ENCODE data around the gene THEM5. TPM values are rescaled to one million over a fixed set of nuclear protein-coding genes. Genes with fewer than 3 reads are reported as not detected.

The THEM5 gene
- total RNA-seq, 4 donors from 2014 or later = not detected

GRCh38 chr1:151840421-151840820, 13.1 kb downstream of the THEM5 start:
- DNase-seq = no peak
- no peak for TF ChIP-seq POLR2A (IDR thresholded peaks at IDR 0.05)
- Histone ChIP-seq H3K4me3 (no peak overlapping the region), H3K9me3 (no peaks in the 10 kb centered on the region), H3K27ac (no peak overlapping the region), H3K36me3 (no peaks in the 10 kb centered on the region), H3K27me3 (peaks cover 11 to 17% of the 10 kb centered on the region in 2 donors), H3K4me1 (peaks cover 0 to 7% of the 10 kb centered on the region in 2 donors)
- intact Hi-C loops (cut with DNase I; ENCODE audit: low total_unique reads) = no loop called here

- H3K27ac ChIP-seq = no peak within 1 kb of the TSS
- DNase-seq = no peak
These were observed 13.8 kb downstream of the THEM5 start, which contains the start of gene C2CD4D for GRCh38 chr1:151839457-151840403. Gene C2CD4D, minus strand, starts transcription at chr1:151839820. Its CDS starts 831 bp downstream, at chr1:151838989.

GRCh38 chr1:151839082-151839412, 14.5 kb downstream of the THEM5 start:
- Histone ChIP-seq H3K27ac (no peak overlapping the region), H3K36me3 (no peaks in the 10 kb centered on the region), H3K4me1 (peaks cover 0 to 7% of the 10 kb centered on the region in 2 donors), H3K9me3 (no peaks in the 10 kb centered on the region), H3K27me3 (peaks cover 11 to 17% of the 10 kb centered on the region in 2 donors), H3K4me3 (peak overlapping the region in 1 of 2 donors; percentile 28)
- intact Hi-C loops (cut with DNase I; ENCODE audit: low total_unique reads) = no loop called here
- no peak for TF ChIP-seq POLR2A (IDR thresholded peaks at IDR 0.05)
- no peak for TF ChIP-seq CTCF (IDR thresholded peaks at IDR 0.05)
- DNase-seq = no peak

More at GRCh38 chr1:151839457-151840403, 13.8 kb downstream of the THEM5 start, which contains the start of gene C2CD4D:
- Histone ChIP-seq H3K4me1 (peaks cover 0 to 7% of the 10 kb centered on the region in 2 donors), H3K4me3 (peak within 1 kb of the TSS in 1 of 2 donors; percentile 28), H3K9me3 (no peaks in the 10 kb centered on the region), H3K36me3 (no peaks in the 10 kb centered on the region), H3K27me3 (peaks cover 11 to 17% of the 10 kb centered on the region in 2 donors)
- TF ChIP-seq POLR2A (IDR thresholded peaks at IDR 0.05) (peak in 1 of 2 donors; percentile 51), CTCF (IDR thresholded peaks at IDR 0.05) (no peak)
- intact Hi-C loops (cut with DNase I; ENCODE audit: low total_unique reads) = no loop called here

- H3K4me1 ChIP-seq = peaks cover 0 to 7% of the 10 kb centered on the region in 2 donors
- H3K9me3 ChIP-seq = no peaks in the 10 kb centered on the region
- DNase-seq = no peak
- H3K27me3 ChIP-seq = peaks cover 11 to 17% of the 10 kb centered on the region in 2 donors
- no peaks in the 10 kb centered on the region for H3K36me3 ChIP-seq
- intact Hi-C loops (cut with DNase I; ENCODE audit: low total_unique reads) = no loop called here
- H3K27ac ChIP-seq = no peak overlapping the region
- TF ChIP-seq POLR2A (IDR thresholded peaks at IDR 0.05) (no peak), CTCF (IDR thresholded peaks at IDR 0.05) (no peak)
- H3K4me3 ChIP-seq = peak overlapping the region in 1 of 2 donors; percentile 28
These were observed 15.1 kb downstream of the THEM5 start for GRCh38 chr1:151838222-151839081.

- TF ChIP-seq POLR2A (IDR thresholded peaks at IDR 0.05) = no peak
- TF ChIP-seq CTCF (IDR thresholded peaks at IDR 0.05) = no peak
- Histone ChIP-seq H3K27me3 (peaks cover 11 to 17% of the 10 kb centered on the region in 2 donors), H3K9me3 (no peaks in the 10 kb centered on the region), H3K4me1 (peaks cover 0 to 7% of the 10 kb centered on the region in 2 donors), H3K36me3 (no peaks in the 10 kb centered on the region), H3K4me3 (peak overlapping the region in 1 of 2 donors; percentile 28), H3K27ac (no peak overlapping the region)
- DNase-seq = no peak
- intact Hi-C loops (cut with DNase I; ENCODE audit: low total_unique reads) = no loop called here
These were observed 15.7 kb downstream of the THEM5 start for GRCh38 chr1:151837884-151838221.

All from uterus (tissue), 4 donors.